Stomach (tissue), 4 donors: ENCODE data around the gene CDCA4.

Experiments used
- CTCF ChIP-seq, 7 experiments: fragments of 450-650 bp in 4 of 7; fragments of 200-600 bp in 3 of 7; sonication (generic) in 3 of 7; IDR thresholded peaks; one replicate each; pipeline ENCODE4 v1.5.1; 2016 to 2019; ENCODE audit warnings: antibody characterized with exemption in 7 of 7, control low read depth in 2 of 7, mild to moderate bottlenecking in 1 of 7
- EP300 ChIP-seq: sonication (generic); formaldehyde crosslinking; IDR thresholded peaks from one replicate; pipeline ENCODE4 v1.6.1; 2017; ENCODE audit warnings: antibody characterized with exemption
- POLR2A ChIP-seq, 4 donors: fragments of 450-650 bp; IDR thresholded peaks; one replicate each; pipeline ENCODE4 v1.6.1; 2016; ENCODE audit warnings: antibody characterized with exemption in 4 of 4, control low read depth in 2 of 4, mild to moderate bottlenecking in 1 of 4, moderate library complexity in 1 of 4
- POLR2AphosphoS5 ChIP-seq, 3 donors: sonication (generic); formaldehyde crosslinking; IDR thresholded peaks; one replicate each; pipeline ENCODE4 v1.6.1; 2016; ENCODE audit warnings: antibody characterized with exemption in 3 of 3

DNA sequence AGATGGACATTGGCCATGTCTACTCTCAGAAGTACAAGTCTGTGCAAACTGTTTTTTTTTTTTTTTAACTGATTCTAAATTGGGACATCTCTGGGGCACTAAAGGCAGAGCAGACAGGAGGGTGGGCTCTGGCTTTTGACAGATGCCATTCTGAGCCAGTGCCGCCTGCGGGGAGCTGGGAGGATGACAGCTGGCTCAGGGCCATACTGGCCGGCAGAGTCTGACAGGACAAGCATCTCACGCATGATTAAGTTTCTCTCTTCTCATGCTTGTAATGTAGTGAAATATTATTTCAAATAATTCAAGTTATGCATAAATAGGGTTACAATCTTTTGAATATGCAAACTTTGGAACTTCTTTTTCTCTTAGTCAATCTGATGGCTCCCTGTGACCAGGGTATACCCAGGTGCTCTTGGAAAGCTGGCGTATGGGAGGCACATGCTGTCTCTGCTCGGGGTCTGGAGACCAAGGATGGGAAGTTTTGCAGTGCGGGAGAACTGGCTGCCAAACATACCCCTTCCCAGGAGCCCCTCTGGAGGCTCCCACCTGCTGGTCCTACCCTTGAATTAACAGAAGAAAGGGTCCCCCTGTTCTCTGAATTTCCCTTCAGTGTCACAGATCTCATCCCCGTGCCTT lies 7.6 kb downstream of the CDCA4 start:
- no peak for TF ChIP-seq CTCF (IDR thresholded peaks at IDR 0.05)
- no peak for TF ChIP-seq POLR2AphosphoS5 (IDR thresholded peaks at IDR 0.05)
- TF ChIP-seq EP300: no peak
- no peak for TF ChIP-seq POLR2A (IDR thresholded peaks at IDR 0.05)
